ENCODE results near the gene DVL1.

- no peak for TF ChIP-seq CTCF (IDR thresholded peaks at IDR 0.05; ENCODE audit: low read depth, low read length, poor library complexity, severe bottlenecking)
- no peak for TF ChIP-seq EZH2phosphoT487 (IDR thresholded peaks at IDR 0.05; ENCODE audit: borderline replicate concordance, low read length)
Measured at GRCh38 chr1:1360506-1361169, 11.4 kb upstream of the DVL1 start.
